ENCODE results near the gene DOHH. TPM values are rescaled to one million over a fixed set of nuclear protein-coding genes. Genes with fewer than 3 reads are reported as not detected.

The DOHH gene
- 10.9 to 21.1 TPM (median 17.4 TPM) in 5 replicates for total RNA-seq (2022; extraction: Qiagen RNA extraction)

GRCh38 chr19:3500429-3501101 is at the start of gene DOHH:
Gene DOHH, minus strand, starts transcription at chr19:3500674. Its CDS starts 3,860 bp downstream, at chr19:3496814.

GRCh38 chr19:3538965-3539755 is 38.7 kb upstream of the DOHH start, which contains the start of gene TEKTIP1:
Gene TEKTIP1, plus strand, starts transcription at chr19:3539174. Its CDS starts 4 bp downstream, at chr19:3539178.

GRCh38 chr19:3505598-3506383 is 5.3 kb upstream of the DOHH start, which contains the start of gene FZR1:
Gene FZR1, plus strand, starts transcription at chr19:3506311. Its CDS starts 16,679 bp downstream, at chr19:3522990.

GRCh38 chr19:3483226-3483628 is 17.2 kb downstream of the DOHH start, which contains the start of gene SMIM44:
Gene SMIM44, minus strand, starts transcription at chr19:3483441. Its CDS starts 38 bp downstream, at chr19:3483403.

GRCh38 chr19:3480383-3481091 is 19.9 kb downstream of the DOHH start, which contains the start of gene SMIM24:
Gene SMIM24, minus strand, starts transcription at chr19:3480525. Its CDS starts 62 bp downstream, at chr19:3480463.

Other genes starting within 250 kb of the DOHH start
- gene NFIC, start 134.1 kb downstream of the DOHH start, total RNA-seq (2022; extraction: Qiagen RNA extraction): 36.1 to 51.1 TPM (median 44.7 TPM) in 5 replicates
- 0.26 to 1.0 TPM (median 0.50 TPM) in 5 replicates for gene SMIM24, start 20.1 kb downstream of the DOHH start, total RNA-seq (2022; extraction: Qiagen RNA extraction)
- gene SMIM44, start 17.2 kb downstream of the DOHH start, total RNA-seq (2022; extraction: Qiagen RNA extraction): not detected in 5 replicates
- gene FZR1, start 5.6 kb upstream of the DOHH start, total RNA-seq (2022; extraction: Qiagen RNA extraction): 22.2 to 38.0 TPM (median 33.7 TPM) in 5 replicates
- not detected in 5 replicates for gene TEKTIP1, start 38.5 kb upstream of the DOHH start, total RNA-seq (2022; extraction: Qiagen RNA extraction)
- gene MFSD12, start 56.9 kb upstream of the DOHH start, total RNA-seq (2022; extraction: Qiagen RNA extraction): 105 to 153 TPM (median 148 TPM) in 5 replicates
- 40.2 to 70.6 TPM (median 61.9 TPM) in 5 replicates for gene HMG20B, start 72.3 kb upstream of the DOHH start, total RNA-seq (2022; extraction: Qiagen RNA extraction)
- 0.17 to 0.26 TPM (median 0.23 TPM) in 5 replicates for gene GIPC3, start 84.8 kb upstream of the DOHH start, total RNA-seq (2022; extraction: Qiagen RNA extraction)
- gene TBXA2R, start 106.2 kb upstream of the DOHH start, total RNA-seq (2022; extraction: Qiagen RNA extraction): 0.79 to 1.5 TPM (median 1.3 TPM) in 5 replicates
- gene CACTIN, start 126.1 kb upstream of the DOHH start, total RNA-seq (2022; extraction: Qiagen RNA extraction): 12.1 to 19.2 TPM (median 18.9 TPM) in 5 replicates
- 7.6 to 12.8 TPM (median 11.8 TPM) in 5 replicates for gene PIP5K1C, start 199.8 kb upstream of the DOHH start, total RNA-seq (2022; extraction: Qiagen RNA extraction)
- gene TJP3, start 207.7 kb upstream of the DOHH start, total RNA-seq (2022; extraction: Qiagen RNA extraction): 0.54 to 1.1 TPM (median 0.65 TPM) in 5 replicates